T-helper 1 cell treated with Interleukin-12 subunit alpha and Interleukin-12 subunit beta and Interleukin-4 antibody, amounts not matched to agents 30 μg/mL and 1 μg/mL, for 36 hours (primary cell): ENCODE results near the gene GIPC3.
"Not testable (repeated sequence)": the region's sequence is repeated elsewhere in the genome, so short reads cannot be mapped to it uniquely, and the experiment has no call there.

Experiments used
- H3K27ac Mint-ChIP-seq: one replicate; pipeline ENCODE4 v1.8.0; 2021; ENCODE audit warnings: mild to moderate bottlenecking, mixed read lengths
- H3K27me3 Mint-ChIP-seq: one replicate; pipeline ENCODE4 v1.8.0; 2021; ENCODE audit warnings: low read depth, mixed read lengths
- H3K36me3 Mint-ChIP-seq: one replicate; pipeline ENCODE4 v1.8.0; 2021; ENCODE audit warnings: low read depth, mixed read lengths
- H3K4me1 Mint-ChIP-seq: one replicate; pipeline ENCODE4 v1.8.0; 2021; ENCODE audit warnings: low read depth, mixed read lengths
- H3K4me3 Mint-ChIP-seq: one replicate; pipeline ENCODE4 v1.8.0; 2021; ENCODE audit warnings: mild to moderate bottlenecking, moderate library complexity, mixed read lengths
- H3K9me3 Mint-ChIP-seq: one replicate; pipeline ENCODE4 v1.8.0; 2021; ENCODE audit warnings: mixed read lengths

Gene GIPC3

DNA sequence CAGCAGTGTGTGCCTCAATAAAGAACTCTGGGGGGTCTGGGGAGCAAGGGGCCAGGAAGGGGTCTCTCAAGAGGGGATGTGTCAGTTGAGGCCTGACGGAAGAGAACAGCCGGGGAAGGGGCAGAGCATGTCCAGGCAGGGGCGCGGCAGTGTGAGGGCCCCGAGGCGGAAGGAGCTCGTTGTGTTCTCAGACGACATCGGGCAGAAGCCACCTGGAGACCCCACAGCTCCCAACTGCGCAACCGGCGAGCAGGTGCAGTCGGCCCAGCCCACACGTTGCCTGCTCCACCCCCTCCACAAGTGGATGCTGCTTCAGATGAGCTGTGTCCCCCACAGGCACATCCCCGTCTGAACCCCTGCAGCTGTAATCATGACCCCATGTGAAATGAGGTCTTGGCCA, 36.4 kb downstream of the GIPC3 start:
- no peaks in the 10 kb centered on the region for H3K9me3 Mint-ChIP-seq
- H3K27me3 Mint-ChIP-seq = no peaks in the 10 kb centered on the region
- peaks cover 4% of the 10 kb centered on the region for H3K36me3 Mint-ChIP-seq
- H3K4me1 Mint-ChIP-seq = peaks cover 14% of the 10 kb centered on the region
- no peak overlapping the region for H3K27ac Mint-ChIP-seq
- H3K4me3 Mint-ChIP-seq = no peak overlapping the region

DNA sequence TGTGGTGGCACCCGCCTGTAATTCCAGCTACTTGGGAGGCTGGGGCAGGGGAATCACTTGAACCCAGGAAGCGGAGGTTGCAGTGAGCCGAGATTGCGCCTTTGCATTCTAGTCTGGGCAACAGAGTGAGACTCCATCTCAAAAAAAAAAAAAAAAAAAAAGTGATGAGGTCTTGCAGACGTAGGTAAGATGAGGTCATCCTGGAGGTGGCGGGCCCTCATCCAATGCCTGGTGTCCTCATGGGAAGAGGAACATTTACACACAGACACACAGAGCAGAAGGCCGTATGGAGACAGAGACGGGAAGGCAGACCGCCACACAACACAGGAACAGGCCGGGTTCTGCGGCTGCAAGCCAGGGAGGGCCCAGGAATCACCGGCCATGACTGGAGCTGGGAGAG, 36.9 kb downstream of the GIPC3 start:
- Mint-ChIP-seq H3K4me1 (peaks cover 17% of the 10 kb centered on the region), H3K27me3 (no peaks in the 10 kb centered on the region), H3K27ac (no peak overlapping the region), H3K4me3 (no peak overlapping the region), H3K9me3 (no peaks in the 10 kb centered on the region), H3K36me3 (peaks cover 6% of the 10 kb centered on the region)

DNA sequence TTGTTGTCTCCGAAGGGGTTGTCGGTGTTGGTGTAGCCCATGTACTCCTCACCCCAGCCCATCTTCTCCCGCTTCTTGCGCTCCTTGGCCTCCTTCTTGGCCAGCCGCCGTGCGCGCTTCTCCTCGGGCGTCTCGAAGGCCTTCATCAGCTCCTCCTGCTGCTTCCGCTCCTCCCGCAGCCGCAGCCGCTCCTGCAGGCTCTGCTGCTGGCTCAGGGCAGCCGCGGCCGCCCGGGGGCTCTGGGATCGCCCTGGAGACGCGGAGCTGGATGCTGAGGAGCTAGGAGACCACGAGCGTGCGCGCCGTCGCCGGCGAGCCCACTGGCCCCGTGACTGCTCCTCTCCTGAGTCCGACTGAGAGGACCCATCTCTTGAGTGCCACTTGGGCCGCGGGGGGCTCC, 38.4 kb downstream of the GIPC3 start:
- H3K4me1 Mint-ChIP-seq = peaks cover 17% of the 10 kb centered on the region
- no peaks in the 10 kb centered on the region for H3K9me3 Mint-ChIP-seq
- no peaks in the 10 kb centered on the region for H3K27me3 Mint-ChIP-seq
- H3K4me3 Mint-ChIP-seq = no peak overlapping the region
- peaks cover 6% of the 10 kb centered on the region for H3K36me3 Mint-ChIP-seq
- no peak overlapping the region for H3K27ac Mint-ChIP-seq

DNA sequence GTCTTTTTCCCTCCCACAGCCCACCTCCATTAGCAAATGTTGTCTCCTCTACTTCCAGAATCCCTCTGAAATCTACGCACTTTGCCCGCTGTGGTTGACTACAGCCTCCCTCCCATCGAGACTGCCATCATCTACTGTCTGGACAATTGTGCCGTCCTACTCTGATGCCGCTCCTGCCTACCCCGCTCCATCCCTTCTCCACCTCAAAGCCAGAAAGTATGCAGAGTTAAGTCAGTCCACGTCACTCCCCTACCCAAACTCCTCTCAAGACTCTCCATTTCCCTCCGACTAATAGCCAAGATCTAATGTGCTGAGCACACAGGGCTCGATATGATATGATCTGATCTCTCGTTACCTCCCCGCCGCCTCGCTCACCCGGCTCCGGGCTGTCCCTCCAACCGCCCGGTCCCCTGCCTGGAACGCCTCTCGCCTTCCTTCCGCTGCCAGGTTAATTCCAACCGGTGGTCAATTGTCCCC, 40.8 kb downstream of the GIPC3 start:
- H3K4me3 Mint-ChIP-seq = peak overlapping the region; percentile 88
- H3K27ac Mint-ChIP-seq = peak overlapping the region; percentile 77
- peaks cover 6% of the 10 kb centered on the region for H3K36me3 Mint-ChIP-seq
- peaks cover 17% of the 10 kb centered on the region for H3K4me1 Mint-ChIP-seq
- H3K27me3 Mint-ChIP-seq = no peaks in the 10 kb centered on the region
- no peaks in the 10 kb centered on the region for H3K9me3 Mint-ChIP-seq

DNA sequence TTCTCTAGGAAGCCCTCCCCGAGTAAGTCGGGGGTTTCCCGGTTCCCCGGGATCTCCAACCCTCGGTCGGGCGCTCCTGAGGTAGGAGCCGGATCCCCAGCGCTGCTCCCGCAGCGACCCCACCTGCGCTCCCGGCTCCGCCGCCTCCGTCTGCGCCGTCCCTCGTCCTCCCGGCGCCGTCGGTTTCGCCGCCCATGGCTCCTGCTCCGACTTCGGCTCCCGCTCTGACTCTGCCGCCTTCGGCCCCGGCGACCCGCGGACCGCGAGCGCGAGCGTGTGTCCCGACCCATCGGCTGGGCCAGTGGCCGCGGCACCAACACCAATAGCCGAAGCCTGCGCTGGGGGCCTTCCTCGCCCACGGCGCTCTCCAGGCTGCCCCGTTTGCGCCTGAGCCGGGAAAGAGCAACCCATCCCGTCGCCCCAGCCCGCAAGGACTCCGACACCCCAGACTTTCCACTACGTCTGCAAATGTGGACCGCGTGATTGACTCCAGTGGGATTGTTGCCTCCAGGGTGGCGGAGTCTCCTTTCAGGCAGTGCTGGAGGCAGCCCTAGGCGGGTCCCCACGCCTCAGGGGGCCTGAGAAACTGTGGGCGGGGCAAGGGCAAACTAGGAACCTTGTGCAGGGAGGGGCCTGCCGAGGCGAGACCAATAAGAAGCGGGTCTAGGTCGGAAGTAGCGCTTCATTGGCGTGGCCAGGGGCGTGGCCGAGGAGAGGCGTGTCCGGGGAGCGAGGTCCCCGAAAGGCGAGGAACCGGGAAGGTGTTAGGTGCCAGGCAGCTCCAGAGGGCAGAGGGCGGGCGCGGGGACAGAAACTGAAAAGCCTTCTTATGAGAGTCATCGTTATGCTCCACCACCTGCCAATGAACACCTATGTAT, 41.4 kb downstream of the GIPC3 start, which contains the start of gene CACTIN:
TSS of gene CACTIN (minus strand) at position 318 of the 878 bp plus-strand sequence. CDS start at position 290, 28 bp downstream.
- Mint-ChIP-seq H3K9me3 (no peaks in the 10 kb centered on the region), H3K4me3 (peak within 1 kb of the TSS; percentile 88), H3K27me3 (no peaks in the 10 kb centered on the region), H3K36me3 (peaks cover 6% of the 10 kb centered on the region), H3K27ac (peak within 1 kb of the TSS; percentile 98), H3K4me1 (peaks cover 17% of the 10 kb centered on the region)

DNA sequence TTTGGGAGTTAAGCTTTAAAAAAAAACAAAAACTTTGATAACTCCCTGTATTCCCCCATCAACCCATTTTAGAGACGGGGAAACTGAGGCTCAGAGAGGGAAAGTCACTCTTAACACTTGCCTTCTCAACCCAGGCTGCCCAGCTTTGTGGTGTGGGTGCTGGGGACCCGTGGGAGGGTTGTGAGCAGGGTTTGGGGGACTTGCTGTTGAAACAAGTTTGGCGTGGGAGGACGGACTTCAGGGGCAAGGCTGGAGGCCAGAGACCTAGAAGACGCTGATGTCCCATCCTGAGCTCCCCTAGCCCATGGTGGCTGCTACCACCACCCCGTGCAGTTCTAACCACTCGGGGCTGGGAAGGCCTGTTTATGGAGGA, 42.1 kb downstream of the GIPC3 start:
- Mint-ChIP-seq H3K4me3 (peak overlapping the region; percentile 88), H3K27ac (no peak overlapping the region), H3K4me1 (peaks cover 17% of the 10 kb centered on the region), H3K9me3 (no peaks in the 10 kb centered on the region), H3K27me3 (no peaks in the 10 kb centered on the region), H3K36me3 (peaks cover 6% of the 10 kb centered on the region)

DNA sequence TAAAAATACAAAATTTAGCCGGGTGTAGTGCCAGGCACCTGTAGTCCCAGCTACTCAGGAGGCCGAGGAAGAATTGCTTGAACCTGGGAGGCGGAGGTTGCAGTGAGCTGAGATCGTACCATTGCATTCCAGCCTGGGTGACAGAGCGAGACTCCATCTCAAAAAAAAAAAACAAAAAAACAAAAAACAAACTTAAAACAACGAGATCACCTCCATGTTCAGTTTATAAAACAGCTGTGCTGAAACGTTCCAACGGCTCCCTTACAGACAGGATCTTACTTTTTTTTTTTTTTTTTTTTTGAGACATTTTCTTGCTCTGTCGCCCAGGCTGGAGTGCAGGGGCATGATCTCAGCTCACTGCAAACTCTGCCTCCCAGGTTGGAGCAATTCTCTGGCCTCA, 43.5 kb downstream of the GIPC3 start:
- H3K4me1 Mint-ChIP-seq = peaks cover 17% of the 10 kb centered on the region
- not testable (repeated sequence) for H3K36me3 Mint-ChIP-seq, H3K27me3 Mint-ChIP-seq, H3K27ac Mint-ChIP-seq, H3K4me3 Mint-ChIP-seq, H3K9me3 Mint-ChIP-seq

DNA sequence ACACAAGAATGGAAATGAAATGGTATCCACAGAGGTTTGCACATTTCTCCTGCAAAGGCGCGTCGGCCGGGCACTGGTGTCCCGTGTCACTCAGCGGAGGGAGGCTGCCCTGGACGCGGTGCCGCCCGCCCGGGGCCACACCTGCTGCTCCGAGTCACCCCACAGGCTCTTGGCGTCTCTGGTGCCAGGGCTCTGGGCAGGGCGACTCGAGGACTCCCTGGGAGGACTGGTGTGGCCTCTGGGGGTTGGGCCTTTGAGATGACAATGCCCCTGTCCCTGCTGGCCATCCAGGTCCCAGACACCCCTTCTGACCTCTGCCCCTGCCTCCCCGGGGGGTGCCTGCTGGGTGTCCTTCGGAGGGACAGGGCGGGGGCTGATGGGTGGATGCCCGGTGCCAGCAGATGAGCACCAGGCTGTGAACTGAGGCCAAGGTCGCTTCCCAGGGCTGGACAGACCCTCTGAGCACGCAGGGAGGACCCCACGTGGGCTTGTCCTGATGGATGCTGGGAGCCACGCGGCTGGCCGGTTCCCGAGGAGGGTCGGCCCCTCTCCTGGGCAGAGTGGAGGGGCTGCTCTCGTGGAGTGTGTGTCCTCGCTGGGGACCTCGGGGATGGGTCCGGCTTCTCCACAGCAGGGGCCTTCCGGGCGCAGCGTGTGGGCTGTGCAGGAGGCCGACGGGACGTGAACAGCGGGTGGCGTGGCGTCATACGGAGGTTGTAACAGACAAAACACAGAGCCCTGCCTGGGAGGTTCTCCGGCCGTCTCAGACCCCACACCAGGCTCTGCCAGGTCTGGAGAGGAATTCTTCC, 46.0 kb downstream of the GIPC3 start:
- H3K4me3 Mint-ChIP-seq = no peak overlapping the region
- peaks cover 2% of the 10 kb centered on the region for H3K36me3 Mint-ChIP-seq
- no peak overlapping the region for H3K27ac Mint-ChIP-seq
- no peaks in the 10 kb centered on the region for H3K9me3 Mint-ChIP-seq
- H3K27me3 Mint-ChIP-seq = no peaks in the 10 kb centered on the region
- H3K4me1 Mint-ChIP-seq = peaks cover 6% of the 10 kb centered on the region

DNA sequence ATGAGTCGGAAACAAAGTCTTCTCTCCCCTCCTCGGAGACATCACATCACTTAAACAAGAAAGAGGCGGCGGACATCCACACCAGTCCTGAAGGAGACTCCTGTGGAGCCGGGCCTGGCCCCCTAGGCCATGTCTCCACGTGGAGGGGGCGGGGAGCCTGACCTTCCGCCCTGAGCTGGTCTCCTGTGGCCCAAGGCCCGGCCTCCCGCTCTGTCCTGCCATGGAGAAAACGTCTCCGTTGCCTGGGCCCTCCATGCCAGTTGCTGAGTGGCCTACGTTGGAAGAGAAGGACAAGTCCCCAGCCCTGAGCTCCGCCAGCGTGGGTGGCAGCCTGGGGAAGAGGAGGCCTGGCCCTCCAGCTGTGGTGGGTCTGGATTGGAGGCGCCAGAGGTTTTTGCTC, 46.8 kb downstream of the GIPC3 start:
- no peak overlapping the region for H3K27ac Mint-ChIP-seq
- peaks cover 3% of the 10 kb centered on the region for H3K4me1 Mint-ChIP-seq
- H3K36me3 Mint-ChIP-seq = no peaks in the 10 kb centered on the region
- no peaks in the 10 kb centered on the region for H3K27me3 Mint-ChIP-seq
- no peaks in the 10 kb centered on the region for H3K9me3 Mint-ChIP-seq
- no peak overlapping the region for H3K4me3 Mint-ChIP-seq

DNA sequence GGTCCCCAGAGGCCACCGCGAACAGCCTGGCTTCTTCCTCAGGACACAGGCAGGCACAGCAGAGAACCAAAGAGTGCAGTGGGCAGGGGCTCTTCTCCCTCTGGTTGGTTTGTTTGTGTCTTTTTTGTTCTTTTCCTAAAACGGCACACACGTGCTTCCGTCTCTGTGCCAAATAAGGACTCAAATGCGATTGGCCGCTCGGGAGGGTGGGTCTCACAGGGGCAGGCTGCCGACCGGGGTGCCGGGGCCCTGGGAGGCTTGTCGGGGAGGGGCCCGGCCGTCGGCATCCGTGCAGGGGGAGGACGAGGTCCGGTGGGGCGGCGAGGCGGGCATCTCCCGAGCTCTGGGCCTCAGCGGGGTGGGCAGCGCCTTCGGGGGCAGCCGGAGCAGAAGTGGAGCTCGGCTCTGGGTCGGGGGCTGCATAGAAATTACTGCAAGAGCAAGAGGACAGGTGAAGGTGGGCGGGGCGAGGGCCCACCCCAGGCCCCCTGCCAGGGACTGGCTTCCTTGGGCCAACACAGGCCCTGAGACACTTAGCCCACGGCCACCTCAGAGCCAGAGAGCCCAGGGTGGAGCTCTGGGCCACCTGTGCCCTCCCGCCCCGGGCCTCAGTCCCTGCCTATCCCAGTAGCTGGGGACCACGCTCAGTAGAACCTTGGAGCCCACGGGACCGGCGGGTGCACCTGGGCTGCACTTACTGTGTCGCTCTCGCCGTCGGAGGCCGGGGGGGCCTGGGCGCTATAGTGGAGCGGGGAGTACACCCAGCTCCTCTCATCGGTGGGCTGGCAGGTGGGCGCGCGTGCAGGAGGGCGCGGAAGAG, 47.7 kb downstream of the GIPC3 start:
- H3K4me1 Mint-ChIP-seq = no peaks in the 10 kb centered on the region
- H3K27me3 Mint-ChIP-seq = no peaks in the 10 kb centered on the region
- no peaks in the 10 kb centered on the region for H3K9me3 Mint-ChIP-seq
- H3K36me3 Mint-ChIP-seq = no peaks in the 10 kb centered on the region
- no peak overlapping the region for H3K4me3 Mint-ChIP-seq
- no peak overlapping the region for H3K27ac Mint-ChIP-seq

DNA sequence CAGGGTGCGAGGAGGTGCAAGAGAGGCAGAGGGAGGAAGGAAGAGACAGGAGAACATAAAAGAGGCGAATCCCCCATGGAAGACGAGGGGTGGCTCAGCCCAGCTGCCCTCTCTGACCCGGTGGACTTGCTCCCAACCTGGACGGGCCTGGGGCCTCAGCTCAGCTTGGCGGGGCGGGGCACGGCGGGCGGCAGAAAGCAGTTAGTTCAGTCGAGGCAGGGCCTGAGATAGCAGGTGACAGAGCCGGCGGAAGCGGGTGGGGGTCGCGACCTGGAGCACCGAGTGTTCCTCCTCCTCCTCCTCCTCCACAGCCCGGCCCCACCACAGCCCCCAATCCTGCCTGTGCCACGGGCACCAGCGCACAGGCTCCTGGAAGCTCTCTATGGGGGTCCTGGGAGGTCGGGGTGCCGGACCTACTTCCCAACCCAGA, 48.3 kb downstream of the GIPC3 start:
- Mint-ChIP-seq H3K27me3 (no peaks in the 10 kb centered on the region), H3K4me3 (no peak overlapping the region), H3K9me3 (no peaks in the 10 kb centered on the region), H3K4me1 (no peaks in the 10 kb centered on the region), H3K27ac (no peak overlapping the region), H3K36me3 (no peaks in the 10 kb centered on the region)

DNA sequence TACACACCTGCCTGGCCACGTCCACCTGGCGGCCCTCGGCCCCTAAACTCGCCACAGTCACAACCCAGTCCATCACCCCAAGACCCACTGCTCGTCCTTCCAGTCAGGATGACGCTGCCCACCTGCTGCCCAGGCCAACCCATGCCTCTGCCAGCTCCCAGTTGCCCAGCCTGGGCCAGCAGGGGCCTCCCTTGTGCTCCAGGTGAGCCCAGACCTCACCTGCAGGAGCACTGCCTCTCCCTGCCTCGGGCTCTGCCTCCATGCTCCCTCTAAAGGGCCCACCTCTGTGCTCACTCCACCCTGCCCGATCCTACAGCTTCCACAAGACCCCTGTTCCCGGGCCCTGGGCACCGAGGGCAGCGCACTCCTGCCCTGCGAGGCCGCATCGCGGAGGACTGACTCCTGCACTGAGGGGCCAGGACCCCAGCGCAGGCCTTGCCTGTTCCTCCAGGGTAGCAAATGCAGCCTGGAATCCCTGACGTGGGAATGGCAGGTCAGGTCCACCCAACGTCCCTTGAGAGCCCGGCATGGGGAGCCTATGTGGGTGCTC, 49.3 kb downstream of the GIPC3 start:
- no peak overlapping the region for H3K4me3 Mint-ChIP-seq
- no peak overlapping the region for H3K27ac Mint-ChIP-seq
- no peaks in the 10 kb centered on the region for H3K9me3 Mint-ChIP-seq
- no peaks in the 10 kb centered on the region for H3K4me1 Mint-ChIP-seq
- no peaks in the 10 kb centered on the region for H3K36me3 Mint-ChIP-seq
- no peaks in the 10 kb centered on the region for H3K27me3 Mint-ChIP-seq

DNA sequence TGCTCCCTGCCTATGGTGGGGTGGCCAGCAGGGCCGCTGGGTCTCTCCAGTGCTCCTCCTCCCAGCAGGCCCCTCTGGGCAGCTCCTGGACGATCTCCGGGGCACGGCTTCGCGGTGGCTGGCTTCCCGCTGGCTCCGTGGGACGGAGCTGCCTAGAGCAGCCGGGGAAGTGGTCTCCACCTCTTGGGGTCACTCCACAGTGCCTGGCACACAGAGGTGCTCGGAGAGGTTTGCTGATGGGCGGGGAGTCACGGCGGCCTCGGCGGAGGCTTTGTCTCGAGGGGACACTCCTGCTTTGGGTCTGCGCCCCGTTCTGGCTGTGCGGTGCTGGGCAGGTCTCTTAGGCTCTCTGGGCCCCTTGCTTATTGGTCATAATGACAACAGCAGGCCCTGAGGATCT, 51.2 kb downstream of the GIPC3 start:
- H3K4me3 Mint-ChIP-seq = no peak overlapping the region
- no peak overlapping the region for H3K27ac Mint-ChIP-seq
- no peaks in the 10 kb centered on the region for H3K4me1 Mint-ChIP-seq
- H3K36me3 Mint-ChIP-seq = no peaks in the 10 kb centered on the region
- H3K9me3 Mint-ChIP-seq = no peaks in the 10 kb centered on the region
- H3K27me3 Mint-ChIP-seq = no peaks in the 10 kb centered on the region

DNA sequence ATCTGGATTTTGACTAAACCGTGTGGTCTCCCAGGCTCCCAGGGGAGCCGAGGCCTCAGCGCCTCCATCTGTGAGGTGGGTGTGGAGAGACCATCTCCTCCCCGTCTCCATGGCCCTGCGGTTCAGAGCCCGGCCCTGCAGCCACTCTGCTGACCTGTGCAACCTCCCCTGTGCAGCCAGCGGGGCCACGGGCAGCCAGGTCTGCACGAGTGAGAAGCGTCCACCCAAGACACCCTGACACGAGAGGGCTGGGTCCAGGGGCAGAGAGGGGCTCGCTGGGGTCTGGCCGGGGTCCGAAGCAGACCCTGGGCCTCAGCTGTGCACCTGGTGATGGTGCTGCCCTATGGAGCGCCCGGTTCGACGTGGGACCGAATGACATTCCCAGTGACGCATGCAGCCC, 51.7 kb downstream of the GIPC3 start:
- H3K9me3 Mint-ChIP-seq = no peaks in the 10 kb centered on the region
- no peak overlapping the region for H3K4me3 Mint-ChIP-seq
- no peaks in the 10 kb centered on the region for H3K27me3 Mint-ChIP-seq
- H3K4me1 Mint-ChIP-seq = no peaks in the 10 kb centered on the region
- H3K27ac Mint-ChIP-seq = no peak overlapping the region
- no peaks in the 10 kb centered on the region for H3K36me3 Mint-ChIP-seq
